HG03103 (cell line): ENCODE results near the gene ELK3.
A peak's percentile ranks its signal among the peaks of the same experiment; 100 is the strongest.

Experiments
- ATAC-seq: cut with Tn5 transposase; IDR thresholded peaks from one replicate; pipeline ENCODE4 v1.9.1; 2021; ENCODE audit warnings: low read depth; ENCODE audit not compliant: unreplicated experiment

Gene ELK3

DNA sequence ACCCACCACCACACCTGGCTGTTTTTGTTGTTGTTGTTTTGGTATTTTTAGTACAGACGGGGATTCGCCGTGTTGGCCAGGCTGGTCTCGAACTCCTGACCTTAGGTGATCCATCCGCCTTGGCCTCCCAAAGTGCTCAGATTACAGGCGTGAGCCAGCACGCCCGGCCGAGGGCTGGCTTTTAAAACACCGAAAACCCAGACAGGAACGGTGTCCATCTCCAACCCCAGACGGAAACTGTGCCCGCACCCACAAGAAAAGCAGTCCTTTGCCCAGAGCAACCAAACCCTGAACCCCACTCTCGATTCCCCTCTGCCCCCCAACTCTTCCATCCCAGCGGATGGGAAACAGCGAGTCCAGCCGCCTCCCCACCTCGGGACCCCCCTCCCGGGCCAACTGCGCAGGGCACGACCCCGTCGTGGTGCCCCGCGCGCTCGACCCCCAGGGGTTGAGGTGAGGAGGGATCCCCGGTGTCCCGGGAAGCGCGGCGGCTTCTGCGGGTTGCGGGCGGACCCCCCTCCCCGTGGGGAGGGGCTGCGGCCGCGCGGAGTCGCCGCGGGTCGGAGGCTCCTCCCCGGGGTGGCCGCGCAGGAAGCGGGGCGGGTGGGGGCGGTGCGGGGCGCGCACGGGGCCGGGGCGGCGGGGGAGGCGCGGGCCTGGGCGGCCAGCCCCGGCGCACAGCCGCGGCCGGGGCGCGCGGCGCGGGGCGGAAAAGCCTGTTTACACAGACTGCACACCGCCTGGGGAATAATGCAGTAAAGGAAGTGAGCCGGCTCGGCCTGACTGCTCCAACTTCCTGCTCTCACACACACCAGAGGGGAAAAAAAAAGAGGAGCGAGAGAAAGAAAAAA is at the start of gene ELK3:
ELK3 (plus strand) TSS at position 651 of the 851 bp plus-strand sequence.
- ATAC-seq: peak; percentile 55

GRCh38 chr12:96146747-96147146 is 47.4 kb upstream of the ELK3 start:
- no peak for ATAC-seq

DNA sequence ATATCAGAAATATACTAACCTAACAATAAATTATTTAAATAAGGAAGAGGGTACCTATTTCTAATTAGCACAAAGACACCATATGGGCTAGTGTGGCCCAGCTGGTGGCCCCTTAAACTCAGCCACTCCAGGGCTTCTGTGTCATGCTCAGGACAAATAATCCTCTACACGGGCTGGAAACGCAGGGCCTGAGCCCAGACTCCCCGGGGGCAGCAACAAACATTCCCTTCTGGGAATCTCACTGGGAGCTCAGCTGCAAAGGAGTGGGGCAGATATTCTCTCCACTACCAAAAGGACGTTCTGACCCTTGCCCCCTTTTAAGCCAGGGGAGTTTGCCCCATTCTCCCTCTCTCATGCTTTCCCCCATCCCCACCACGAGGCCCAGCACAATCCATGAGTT is 43.7 kb upstream of the ELK3 start:
- ATAC-seq: no peak

GRCh38 chr12:96152164-96152563 is 42.0 kb upstream of the ELK3 start:
- no peak for ATAC-seq

- no peak for ATAC-seq
Measured at GRCh38 chr12:96153131-96153725, 40.9 kb upstream of the ELK3 start.

DNA sequence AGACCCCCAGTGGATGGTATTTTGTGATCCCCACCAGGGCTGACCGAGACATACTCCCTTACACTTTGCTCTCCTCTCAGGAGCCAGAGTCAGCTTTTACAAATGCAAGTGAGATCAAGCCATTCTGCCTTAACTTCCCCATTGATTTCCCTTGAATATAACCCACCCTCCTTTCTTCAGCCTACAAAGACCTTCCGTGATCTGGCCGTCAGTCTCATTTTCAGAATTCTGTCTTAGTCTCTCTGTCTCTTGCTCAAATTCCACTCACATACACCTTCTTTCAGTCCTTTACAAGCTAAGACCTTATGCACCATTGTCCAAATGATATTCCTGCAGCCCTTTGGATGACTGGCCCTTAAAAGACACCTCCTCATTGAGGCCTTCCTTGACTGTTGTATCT is 39.0 kb upstream of the ELK3 start:
- ATAC-seq: no peak

DNA sequence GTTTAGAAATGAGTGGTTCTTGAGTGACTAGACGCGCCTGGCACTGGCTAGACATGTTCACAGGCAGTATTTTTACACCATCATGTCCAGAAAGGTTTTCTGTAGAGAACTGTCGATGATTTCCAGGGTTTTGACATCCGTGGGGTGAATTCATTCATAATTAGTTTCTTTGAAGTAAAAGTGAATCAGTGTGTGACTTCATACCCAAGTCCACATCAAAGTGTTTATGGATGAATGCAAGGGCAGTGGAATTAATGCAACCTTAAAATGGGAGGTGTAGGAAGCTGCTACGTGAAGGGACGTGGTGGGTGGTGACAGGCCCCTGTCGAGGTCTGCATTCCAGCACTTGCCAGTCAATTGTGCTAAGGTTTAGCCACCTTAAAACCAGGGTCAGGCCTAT is 38.4 kb upstream of the ELK3 start:
- ATAC-seq: no peak

DNA sequence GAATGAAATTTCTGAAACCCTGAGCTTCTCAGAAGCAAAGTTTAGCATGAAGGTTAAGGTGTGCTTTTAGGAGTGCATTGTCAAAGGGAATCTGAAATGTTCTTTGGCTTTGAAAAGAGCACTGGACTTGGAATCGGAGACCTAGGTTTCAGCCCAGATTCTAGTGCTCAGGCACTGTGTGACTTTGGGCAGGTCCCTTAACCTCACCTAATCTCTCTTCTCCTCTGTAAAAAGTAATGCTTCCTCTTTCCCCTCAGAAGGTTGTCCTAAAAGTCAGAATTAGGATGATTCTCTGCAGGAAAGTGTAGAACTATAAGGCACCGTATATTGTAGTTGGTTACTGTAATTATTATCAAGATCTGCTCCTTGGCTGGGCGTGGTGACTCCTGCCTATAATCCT is 38.0 kb upstream of the ELK3 start:
- ATAC-seq: no peak

DNA sequence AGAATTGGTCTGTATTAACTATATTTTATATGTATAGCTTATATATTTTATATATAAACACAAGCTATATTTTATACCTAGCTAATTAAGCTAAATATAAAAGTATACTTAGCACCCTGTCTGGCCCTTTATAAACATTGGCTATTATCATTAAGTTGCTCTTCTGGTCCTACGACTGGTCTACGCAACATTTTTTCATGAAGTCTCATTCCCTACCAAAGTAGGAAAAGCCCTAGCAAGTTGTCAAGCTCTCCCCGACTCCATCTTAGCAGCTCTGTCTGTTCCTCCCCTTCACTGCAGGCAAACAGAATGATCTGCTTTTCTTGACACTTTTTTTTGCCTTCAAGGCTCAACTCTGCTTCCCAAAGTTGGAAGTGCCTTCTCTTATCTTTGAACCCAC is 36.7 kb upstream of the ELK3 start:
- ATAC-seq: no peak

GRCh38 chr12:96164951-96165811 is 29.0 kb upstream of the ELK3 start:
- no peak for ATAC-seq

GRCh38 chr12:96166765-96167164 is 27.4 kb upstream of the ELK3 start:
- ATAC-seq: no peak

DNA sequence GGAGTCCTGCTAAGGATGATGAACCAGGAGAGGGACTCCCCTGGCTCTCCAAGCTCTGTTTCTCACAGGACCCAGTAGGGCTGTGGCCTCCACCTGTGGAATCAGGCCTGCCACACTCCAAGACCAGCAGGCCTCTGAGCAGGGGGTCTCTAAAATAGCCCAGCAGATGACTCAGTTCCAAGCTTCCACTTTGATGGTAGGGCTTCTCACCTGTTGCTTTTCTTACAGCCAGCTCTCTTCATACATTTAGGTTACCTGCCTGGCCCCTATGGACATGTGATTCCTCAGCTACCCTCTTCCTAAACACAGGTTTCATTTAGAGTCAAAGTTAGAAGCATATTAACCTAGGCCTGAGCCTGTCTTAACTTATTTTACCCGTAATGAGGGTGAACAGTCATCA is 26.7 kb upstream of the ELK3 start:
- ATAC-seq: no peak

DNA sequence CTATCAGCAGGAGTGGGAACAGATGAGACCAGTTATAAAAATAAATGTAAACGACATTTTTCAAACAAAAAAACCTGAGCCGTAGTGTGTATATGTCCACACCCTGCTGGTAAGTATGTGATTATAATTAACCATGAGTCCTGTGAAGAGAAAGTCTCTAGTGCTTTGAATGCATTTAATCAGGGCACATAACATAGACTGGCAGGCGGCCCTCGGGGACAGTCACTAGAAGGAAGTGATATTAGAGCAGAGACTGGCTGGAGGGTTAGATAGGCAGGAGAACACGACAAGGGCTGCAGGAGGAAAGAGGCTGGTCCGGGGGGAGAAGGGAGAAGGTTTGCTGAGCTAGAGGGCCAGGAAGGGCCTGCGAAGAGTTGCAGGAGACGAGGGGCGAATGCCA is 23.8 kb upstream of the ELK3 start:
- ATAC-seq: no peak

DNA sequence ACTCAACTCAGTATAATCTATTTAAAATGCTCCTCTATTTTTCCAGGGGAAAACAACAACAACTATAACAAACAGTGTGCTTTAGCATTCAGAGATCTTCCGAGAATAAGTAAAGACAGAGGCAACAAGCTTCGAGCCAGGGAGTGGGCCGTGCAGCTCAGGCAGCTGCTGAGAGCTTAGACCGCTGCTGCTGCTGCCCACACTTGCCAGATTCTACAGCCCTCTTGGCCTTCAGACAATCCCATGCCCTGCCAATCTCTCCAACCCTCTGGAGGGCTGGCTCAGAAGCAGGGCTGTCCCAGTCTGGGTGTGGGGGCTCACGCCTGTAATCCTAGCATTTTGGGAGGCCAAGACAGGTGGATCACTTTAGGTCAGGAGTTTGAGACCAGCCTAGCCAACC is 23.4 kb upstream of the ELK3 start:
- ATAC-seq: no peak

GRCh38 chr12:96171905-96172304 is 22.3 kb upstream of the ELK3 start:
- no peak for ATAC-seq

- no peak for ATAC-seq
Measured at GRCh38 chr12:96172981-96173380, 21.2 kb upstream of the ELK3 start.

DNA sequence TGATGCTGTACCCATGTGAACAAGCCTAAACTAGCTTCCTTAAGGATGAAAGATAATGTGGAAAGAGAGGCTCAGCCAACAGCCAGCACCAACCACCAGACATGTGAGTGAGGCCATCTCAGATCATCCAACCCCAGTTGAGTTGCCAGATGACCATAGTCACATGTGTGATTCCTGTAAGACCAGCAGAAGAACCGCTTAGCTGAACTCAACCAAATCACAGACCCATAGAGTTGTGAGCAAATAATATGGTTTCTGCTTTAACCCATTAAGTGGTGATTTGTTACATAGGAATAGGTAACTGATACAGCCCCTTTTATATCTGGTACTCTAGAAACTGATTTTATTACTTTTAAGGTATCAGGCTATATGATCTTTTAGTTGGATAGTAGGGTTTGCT is 17.6 kb upstream of the ELK3 start:
- ATAC-seq: no peak

GRCh38 chr12:96177013-96177412 is 17.2 kb upstream of the ELK3 start:
- no peak for ATAC-seq

DNA sequence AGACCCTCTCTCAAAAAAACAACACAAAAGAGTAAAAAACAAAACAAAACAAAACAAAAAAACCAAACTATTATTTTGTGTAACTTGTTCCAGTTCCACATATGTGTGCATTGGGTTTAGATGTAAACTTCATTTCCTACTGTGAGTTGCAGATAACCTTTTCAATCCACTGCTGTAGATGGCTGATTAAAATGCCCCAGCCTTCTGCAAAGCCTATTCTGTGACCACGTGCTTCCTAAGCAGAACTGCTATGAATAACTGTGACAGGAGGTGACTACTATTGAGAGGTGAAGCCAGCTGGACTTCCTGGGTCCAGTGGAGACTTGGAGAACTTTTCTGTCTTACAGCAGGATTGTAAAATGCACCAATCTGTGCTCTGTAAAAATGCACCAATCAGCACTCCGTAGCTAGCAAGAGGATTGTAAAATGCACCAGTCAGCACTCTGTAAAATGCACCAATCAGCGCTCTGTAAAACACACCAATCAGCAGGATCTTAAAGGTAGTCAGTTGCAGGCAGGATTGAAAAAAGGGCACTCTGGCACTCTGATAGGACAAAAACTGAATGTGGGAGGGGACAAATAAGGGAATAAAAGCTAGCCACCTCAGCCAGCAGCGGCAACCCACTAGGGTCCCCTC is 10.3 kb upstream of the ELK3 start:
- ATAC-seq: no peak

DNA sequence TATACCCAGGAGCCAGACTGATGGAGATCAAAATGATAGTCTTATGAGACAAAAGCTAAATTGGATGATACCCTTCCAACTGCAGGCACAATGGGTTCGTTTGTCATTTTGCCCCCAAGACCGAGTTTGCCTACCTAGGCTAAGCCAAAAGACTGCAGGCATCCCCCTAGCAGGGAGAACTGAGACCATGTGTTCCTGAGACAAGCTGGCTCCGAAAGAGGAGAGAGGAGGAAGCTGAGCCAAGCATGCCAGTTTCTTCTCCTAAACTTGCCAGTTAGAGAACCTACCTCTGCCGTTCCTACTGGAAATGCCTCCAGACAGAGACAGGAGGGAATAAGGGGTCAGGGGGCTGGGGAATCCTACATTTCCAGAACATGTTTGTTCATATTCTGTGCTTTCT is 8.3 kb upstream of the ELK3 start:
- ATAC-seq: no peak
